Stimulated activated CD8-positive, alpha-beta memory T cell treated with anti-CD3 and anti-CD28 coated beads, Interleukin-12 subunit alpha, Interleukin-12 subunit beta, amount 100 ng/mL, for 1 hour (primary cell): ENCODE data around the gene ANKRD13B.

Experiments
- DNase-seq: peaks from one replicate; pipeline ENCODE4 v3.0.0-alpha.2; 2020; ENCODE audit warnings: low read depth

Gene ANKRD13B

GRCh38 chr17:29594519-29595090, 1.7 kb downstream of the ANKRD13B start:
- no peak for DNase-seq

- DNase-seq, result no peak
These were observed 2.4 kb downstream of the ANKRD13B start for GRCh38 chr17:29595107-29595942.

- DNase-seq, result no peak
These were observed 3.2 kb downstream of the ANKRD13B start for GRCh38 chr17:29595943-29596774.

- no peak for DNase-seq
These were observed 3.9 kb downstream of the ANKRD13B start for GRCh38 chr17:29596811-29597210.

DNA sequence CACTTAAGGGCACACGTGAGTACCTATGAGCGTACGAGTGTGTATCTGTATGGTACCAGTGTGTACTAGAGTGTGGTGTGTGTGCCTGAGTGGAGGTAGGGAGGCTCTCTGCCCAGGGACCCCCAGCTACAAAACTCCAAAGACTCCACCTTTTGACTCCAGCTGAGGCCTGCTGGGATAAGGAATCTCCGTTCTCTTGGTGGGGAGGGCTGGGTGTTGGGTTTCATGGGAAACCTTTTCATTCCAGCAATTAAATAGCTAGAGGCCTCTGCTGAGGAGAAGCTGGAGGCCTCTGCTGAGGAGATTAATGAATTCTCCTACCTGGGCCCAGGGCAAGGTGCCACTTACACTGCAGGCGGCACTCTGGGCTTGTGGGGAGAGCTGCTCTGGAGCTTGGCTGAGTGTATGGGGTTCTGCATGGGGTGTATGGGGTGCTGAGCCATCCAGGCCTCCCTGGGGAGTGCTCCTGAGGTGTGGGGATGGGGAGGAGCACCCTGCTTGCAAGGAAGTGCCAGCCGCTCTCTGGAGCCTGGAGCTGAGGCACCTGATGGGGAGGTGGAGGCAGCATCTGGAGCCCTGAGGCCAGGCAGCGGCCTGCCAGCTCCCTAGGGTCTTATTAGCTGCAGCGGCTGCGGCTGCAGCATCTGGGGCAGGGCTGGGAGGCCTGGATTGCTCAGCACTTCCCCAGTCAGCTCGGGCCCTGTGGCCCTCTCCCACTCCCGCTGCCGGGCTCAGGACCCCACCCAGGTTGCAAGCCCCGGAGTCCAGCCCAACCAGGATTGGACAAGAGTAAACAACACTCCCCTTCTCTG, 4.6 kb downstream of the ANKRD13B start:
- DNase-seq, result no peak

GRCh38 chr17:29603109-29603674, 10.3 kb downstream of the ANKRD13B start:
- no peak for DNase-seq

- DNase-seq, result no peak
These were observed 14.7 kb downstream of the ANKRD13B start for GRCh38 chr17:29607557-29608195.

DNA sequence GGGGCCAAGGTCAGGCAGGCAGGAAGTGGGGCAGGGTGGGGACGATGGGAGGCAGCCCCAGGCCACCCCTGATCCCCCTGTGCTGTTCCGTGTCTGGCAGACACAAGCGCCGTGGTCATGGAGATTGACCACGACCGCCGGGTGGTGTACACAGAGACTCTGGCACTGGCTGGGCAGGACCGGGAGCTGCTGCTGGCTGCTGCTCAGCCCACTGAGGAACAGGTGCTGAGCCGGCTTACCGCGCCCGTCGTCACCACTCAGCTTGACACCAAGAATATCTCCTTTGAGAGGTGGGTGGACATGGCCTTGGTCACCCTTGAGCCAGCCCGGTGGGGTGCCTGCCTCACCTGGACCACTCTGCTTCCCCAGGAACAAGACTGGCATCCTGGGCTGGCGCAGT, 16.1 kb downstream of the ANKRD13B start:
- no peak for DNase-seq

DNA sequence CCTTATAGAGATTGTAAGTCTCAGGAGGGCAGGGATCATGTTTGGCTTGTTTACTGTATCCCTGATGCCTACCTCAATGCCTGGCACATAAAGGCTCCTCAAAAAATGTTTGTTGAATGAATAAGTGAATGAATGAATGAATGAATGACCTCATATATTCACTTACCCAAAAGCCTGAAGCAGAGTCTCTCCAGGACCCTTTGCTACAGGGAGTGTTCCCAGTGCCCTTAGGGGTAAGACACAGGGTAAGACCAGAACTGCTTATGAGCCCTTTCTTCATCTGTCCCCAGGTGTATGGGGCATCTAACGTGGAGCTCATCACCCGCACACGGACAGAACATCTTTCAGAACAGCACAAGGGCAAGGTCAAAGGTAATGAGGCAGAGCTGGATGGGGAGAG, 17.5 kb downstream of the ANKRD13B start:
- no peak for DNase-seq

GRCh38 chr17:29611351-29612093, 18.6 kb downstream of the ANKRD13B start:
- DNase-seq, result no peak

- DNase-seq, result no peak
These were observed 19.1 kb downstream of the ANKRD13B start for GRCh38 chr17:29612094-29612403.

DNA sequence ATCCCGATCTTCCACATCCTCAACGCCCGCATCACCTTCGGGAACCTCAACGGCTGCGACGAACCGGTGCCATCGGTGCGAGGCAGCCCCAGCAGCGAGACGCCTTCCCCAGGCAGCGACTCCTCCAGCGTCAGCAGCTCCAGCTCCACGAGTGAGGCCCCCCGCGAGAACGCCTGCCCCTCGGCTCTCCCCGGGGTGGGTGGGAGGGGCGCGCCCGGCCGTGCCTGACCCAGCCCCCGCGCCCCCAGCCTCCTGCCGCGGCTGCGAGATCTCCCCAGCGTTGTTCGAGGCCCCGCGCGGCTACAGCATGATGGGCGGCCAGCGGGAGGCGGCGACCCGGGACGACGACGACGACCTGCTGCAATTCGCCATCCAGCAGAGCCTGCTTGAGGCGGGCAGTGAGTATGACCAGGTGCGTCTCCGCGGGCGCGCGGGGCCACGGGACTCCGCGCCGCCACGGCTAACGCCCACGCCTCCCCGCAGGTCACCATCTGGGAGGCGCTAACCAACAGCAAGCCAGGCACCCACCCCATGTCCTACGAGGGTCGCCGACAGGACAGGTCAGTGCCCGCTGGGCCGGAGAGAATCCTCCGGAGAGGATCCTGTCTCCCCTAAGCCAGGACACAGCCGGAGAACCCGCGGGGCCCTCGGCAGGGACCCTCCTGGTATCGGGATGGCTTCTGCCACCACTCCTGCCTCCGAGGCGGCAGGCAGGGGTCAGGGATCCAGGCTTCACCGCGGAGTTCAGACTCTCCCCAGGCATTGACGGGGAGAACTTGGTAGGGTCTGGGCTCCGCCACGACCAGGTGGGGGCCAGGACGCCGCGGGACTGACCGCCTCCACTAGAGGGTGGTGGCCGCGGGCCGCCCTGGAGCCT, 19.7 kb downstream of the ANKRD13B start:
- no peak for DNase-seq

DNA sequence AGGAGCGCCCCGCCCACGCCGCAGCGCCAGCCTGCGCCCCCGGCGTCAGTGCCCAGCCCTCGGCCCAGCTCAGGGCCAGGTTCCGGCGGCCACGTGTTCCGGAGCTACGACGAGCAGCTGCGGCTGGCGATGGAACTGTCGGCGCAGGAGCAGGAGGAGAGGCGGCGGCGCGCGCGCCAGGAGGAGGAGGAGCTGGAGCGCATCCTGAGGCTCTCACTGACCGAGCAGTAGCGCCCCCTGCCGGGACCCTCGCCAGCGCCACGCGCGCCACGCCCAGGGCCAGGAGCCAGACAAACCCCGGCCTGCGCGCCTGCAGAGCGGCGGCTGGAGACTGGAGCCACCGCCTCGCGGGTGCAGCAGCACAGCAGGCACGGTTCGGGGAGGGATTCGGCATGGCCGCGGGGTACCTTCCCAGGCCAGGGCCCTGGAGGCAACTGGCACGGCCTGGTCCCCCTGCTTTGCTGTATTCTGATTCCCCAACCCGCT, 20.5 kb downstream of the ANKRD13B start:
- DNase-seq, result peak; percentile 83

DNA sequence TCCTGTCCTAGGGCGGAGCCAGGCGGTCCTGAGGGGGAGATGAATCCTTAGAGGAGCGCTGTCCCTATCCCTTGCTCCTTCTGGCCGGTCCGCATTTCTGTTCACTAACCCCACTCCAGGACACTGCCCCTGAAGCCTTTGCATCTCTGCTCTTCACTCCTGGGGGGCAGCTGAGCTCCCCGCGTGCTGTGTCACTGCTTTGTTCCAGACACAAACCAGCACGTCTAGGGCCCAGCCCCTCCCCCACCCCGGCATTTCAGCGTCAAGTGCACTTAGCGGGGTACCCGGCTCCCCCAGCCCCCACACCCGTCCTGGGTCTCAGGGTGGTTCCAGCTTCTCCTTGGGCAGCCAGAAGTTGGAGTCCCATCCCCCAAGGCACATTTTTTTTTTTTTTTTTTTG, 20.9 kb downstream of the ANKRD13B start:
- DNase-seq, result no peak

GRCh38 chr17:29614349-29615047, 21.6 kb downstream of the ANKRD13B start:
- no peak for DNase-seq

DNA sequence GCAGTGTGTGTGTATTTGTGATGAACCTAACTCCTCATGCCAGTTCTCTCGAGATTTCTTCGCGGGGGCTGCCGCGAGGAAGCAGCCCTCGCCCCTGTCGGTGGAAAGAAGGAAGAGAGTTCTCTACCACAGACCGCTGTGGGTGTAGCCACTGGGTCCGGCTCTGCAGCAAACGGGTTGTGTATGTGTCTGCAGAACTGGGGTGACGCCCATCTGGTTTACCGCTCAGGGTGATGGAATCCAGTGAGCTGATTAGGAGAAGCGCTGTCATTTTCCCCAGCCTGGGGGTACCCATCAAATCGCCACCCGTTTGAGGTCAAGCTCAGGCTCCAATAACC, 22.1 kb downstream of the ANKRD13B start:
- DNase-seq, result peak; percentile 57

DNA sequence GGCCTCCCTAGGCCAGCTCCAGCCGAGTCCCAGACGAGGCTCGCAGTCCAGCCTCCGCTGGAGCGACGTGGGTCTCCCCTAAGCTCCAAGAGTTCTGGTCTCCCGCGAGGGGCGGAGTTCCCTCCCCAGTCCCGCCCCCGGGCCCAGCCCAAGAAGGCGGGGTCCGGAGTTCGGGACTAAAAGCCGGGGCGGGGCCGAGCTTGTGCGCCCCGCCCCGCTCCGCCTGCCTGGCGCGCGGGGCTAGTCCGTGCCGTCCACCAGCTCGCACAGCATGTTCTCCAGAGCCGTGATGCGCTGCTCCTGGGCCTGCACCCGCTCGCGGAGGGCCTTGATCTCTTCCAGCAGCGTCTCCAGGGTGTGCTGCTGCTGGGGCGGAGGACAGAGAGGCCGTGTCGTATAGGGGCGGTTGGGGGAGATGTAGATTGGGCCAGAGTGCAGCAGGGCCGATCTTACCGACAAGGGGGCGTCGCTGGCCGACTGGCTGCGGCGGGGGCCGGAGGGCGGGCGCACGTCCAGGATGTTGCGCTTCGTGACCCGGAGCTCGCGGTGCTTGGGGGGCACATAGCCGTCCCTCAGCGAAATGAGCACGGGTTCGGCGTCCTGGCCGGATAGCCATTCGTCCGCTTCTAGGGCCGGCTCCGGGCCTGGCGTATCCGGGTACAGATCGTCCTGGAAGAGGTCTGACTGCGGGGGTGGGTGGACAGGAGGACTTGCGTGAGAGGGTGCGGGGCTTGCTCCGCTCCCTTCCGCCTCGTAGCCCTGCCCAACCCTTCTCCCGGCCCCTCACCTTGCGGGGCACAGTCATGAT, 22.8 kb downstream of the ANKRD13B start:
- DNase-seq, result peak; percentile 72
